Peyer's patch (tissue), 4 donors: Measurements from ENCODE around the gene NRG3.

ENCODE experiments used
- CTCF ChIP-seq, 6 experiments: fragments of 450-650 bp in 4 of 6; fragments of 200-600 bp in 2 of 6; sonication (generic) in 1 of 6; IDR thresholded peaks; one replicate each; pipeline ENCODE4 v1.5.1; 2017 to 2019; ENCODE audit warnings: antibody characterized with exemption in 6 of 6, mild to moderate bottlenecking in 3 of 6, moderate library complexity in 1 of 6
- POLR2A ChIP-seq, 2 donors: fragments of 450-650 bp; IDR thresholded peaks; one replicate each; pipeline ENCODE4 v1.5.1; 2017; ENCODE audit warnings: antibody characterized with exemption in 2 of 2, mild to moderate bottlenecking in 2 of 2, moderate library complexity in 2 of 2

- TF ChIP-seq CTCF (IDR thresholded peaks at IDR 0.05) (no peak), POLR2A (IDR thresholded peaks at IDR 0.05) (no peak)
Measured at GRCh38 chr10:81862596-81862995, 12.4 kb upstream of the NRG3 start.
